ENCODE results near the gene UXS1. TPM values are rescaled to one million over a fixed set of nuclear protein-coding genes. Genes with fewer than 3 reads are reported as not detected.
"Not testable (repeated sequence)": the region's sequence is repeated elsewhere in the genome, so short reads cannot be mapped to it uniquely, and the experiment has no call there.

UXS1 gene
- total RNA-seq (56.6 TPM), polyA plus RNA-seq (ENCODE audit: insufficient read depth, low read depth, low replicate concordance) (74.4 TPM)
- long read RNA-seq, donor 1, transcript UXS1-203 (15 exons, 1,839 nt) = major isoform, 7 of 10 reads
- long read RNA-seq, donor 1, partial matches to known transcripts = 0 of 10 reads
- long read RNA-seq, donor 1, other reads (novel, unspliced or antisense) = 0 of 10 reads
- long read RNA-seq, donor 2, transcript UXS1-201 (15 exons, 2,099 nt) = minor isoform, 5 of 28 reads
- long read RNA-seq, donor 2, transcript UXS1-203 (15 exons, 1,839 nt) = major isoform, 9 of 28 reads
- long read RNA-seq, donor 2, partial matches to known transcripts = 10 of 28 reads
- long read RNA-seq, donor 2, other reads (novel, unspliced or antisense) = 0 of 28 reads
- long read RNA-seq, donor 3, transcript UXS1-203 (15 exons, 1,839 nt) = major isoform, 10 of 20 reads
- long read RNA-seq, donor 3, transcript UXS1-210 (2 exons, 1,547 nt) = minor isoform, 6 of 20 reads
- long read RNA-seq, donor 3, partial matches to known transcripts = 0 of 20 reads
- long read RNA-seq, donor 3, other reads (novel, unspliced or antisense) = 0 of 20 reads
- long read RNA-seq, donor 4, transcript UXS1-203 (15 exons, 1,839 nt) = major isoform, 11 of 32 reads
- long read RNA-seq, donor 4, partial matches to known transcripts = 18 of 32 reads
- long read RNA-seq, donor 4, other reads (novel, unspliced or antisense) = 0 of 32 reads
- long read RNA-seq, donor 5 = 0 reads
- long read RNA-seq, donor 6, transcript UXS1-210 (2 exons, 1,547 nt) = minor isoform, 5 of 24 reads
- long read RNA-seq, donor 6, transcript UXS1-203 (15 exons, 1,839 nt) = major isoform, 16 of 24 reads
- long read RNA-seq, donor 6, partial matches to known transcripts = 0 of 24 reads
- long read RNA-seq, donor 6, other reads (novel, unspliced or antisense) = 0 of 24 reads
- long read RNA-seq, donor 7, transcript UXS1-201 (15 exons, 2,099 nt) = minor isoform, 9 of 52 reads
- long read RNA-seq, donor 7, transcript UXS1-203 (15 exons, 1,839 nt) = major isoform, 34 of 52 reads
- long read RNA-seq, donor 7, partial matches to known transcripts = 4 of 52 reads
- long read RNA-seq, donor 7, other reads (novel, unspliced or antisense) = 5 of 52 reads
- long read RNA-seq, donor 8, partial matches to known transcripts = 0 of 10 reads
- long read RNA-seq, donor 8, other reads (novel, unspliced or antisense) = 0 of 10 reads
- long read RNA-seq, donor 9, transcript UXS1-203 (15 exons, 1,839 nt) = major isoform, 7 of 21 reads
- long read RNA-seq, donor 9, partial matches to known transcripts = 11 of 21 reads
- long read RNA-seq, donor 9, other reads (novel, unspliced or antisense) = 0 of 21 reads
- long read RNA-seq, donor 10, transcript UXS1-203 (15 exons, 1,839 nt) = major isoform, 7 of 42 reads
- long read RNA-seq, donor 10, partial matches to known transcripts = 30 of 42 reads
- long read RNA-seq, donor 10, other reads (novel, unspliced or antisense) = 0 of 42 reads

DNA sequence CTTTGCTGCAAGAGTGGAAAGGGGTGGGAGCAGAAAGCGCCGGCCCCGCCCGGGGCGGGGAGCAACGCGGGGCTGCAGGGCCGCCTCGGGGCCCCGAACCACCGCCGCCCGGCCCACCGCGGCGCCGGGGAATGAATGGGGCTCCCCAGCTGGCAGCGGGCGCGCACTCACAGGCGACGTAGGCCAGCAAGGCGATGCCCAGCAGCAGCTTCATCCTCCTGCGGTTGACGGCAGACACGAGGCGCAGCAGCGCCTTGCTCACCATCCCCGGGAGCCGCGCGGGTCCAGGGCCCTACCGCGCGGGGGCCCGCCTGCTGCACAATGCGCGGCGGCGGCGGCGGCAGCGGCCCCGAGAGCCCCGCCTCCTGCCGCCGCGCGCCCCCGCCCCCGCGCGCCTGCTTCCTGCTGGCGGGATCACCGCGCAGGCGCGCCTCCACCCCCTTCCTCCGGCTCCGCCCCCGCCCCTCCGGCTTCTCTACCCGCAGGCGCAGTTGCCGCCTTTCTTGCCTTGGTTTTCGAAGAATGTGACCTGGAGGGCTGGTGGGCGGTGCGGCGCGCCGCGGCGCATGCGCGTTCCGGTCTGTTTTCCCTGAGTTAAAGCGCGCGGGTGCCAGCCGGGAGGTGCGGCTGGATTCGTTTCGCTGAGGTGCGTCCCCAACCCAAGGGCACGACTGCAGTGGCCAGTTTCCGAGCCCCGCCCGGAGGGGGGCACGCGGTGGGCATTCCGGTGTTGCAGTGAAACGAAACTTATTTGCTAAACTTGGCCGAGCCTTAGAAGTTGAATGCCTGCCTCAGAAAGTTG is at the start of gene UXS1:
TSS of gene UXS1 (minus strand) at position 325 of the 802 bp plus-strand sequence. CDS start at position 265, 60 bp downstream.
- no peak for FAIRE-seq
- peak within 1 kb of the TSS; percentile 83 to 90 (median 87) for H3K4me3 ChIP-seq (ENCODE audit: low read length in 3 of 3)
- peak; percentile 99 for DNase-seq
- H3K9me3 ChIP-seq (ENCODE audit: control insufficient read depth in 2 of 3, insufficient read depth in 1 of 3, low read length in 3 of 3) = no peaks in the 10 kb centered on the region
- H3K27me3 ChIP-seq (ENCODE audit: control insufficient read depth, insufficient read depth, low read length) = no peaks in the 10 kb centered on the region
- intact Hi-C loops (cut with DNase I) = no loop called here
- H3K9ac ChIP-seq (ENCODE audit: low read length in 3 of 3) = peak within 1 kb of the TSS; percentile 58 to 76 (median 76)
- peak within 1 kb of the TSS; percentile 88 to 92 for H3K27ac ChIP-seq (ENCODE audit: low read depth in 2 of 2, low read length in 2 of 2)
- H3K36me3 ChIP-seq (ENCODE audit: control insufficient read depth in 2 of 3, insufficient read depth in 3 of 3, low read length in 3 of 3) = no peaks in the 10 kb centered on the region
- H3K4me1 ChIP-seq (ENCODE audit: control insufficient read depth in 2 of 3, insufficient read depth in 2 of 3, low read depth in 1 of 3, low read length in 3 of 3) = peaks cover 9 to 14% (median 9%) of the 10 kb centered on the region in 3 donors
- no peak for TF ChIP-seq CTCF (IDR thresholded peaks at IDR 0.05; ENCODE audit: borderline replicate concordance, extremely low read depth, insufficient read depth)

DNA sequence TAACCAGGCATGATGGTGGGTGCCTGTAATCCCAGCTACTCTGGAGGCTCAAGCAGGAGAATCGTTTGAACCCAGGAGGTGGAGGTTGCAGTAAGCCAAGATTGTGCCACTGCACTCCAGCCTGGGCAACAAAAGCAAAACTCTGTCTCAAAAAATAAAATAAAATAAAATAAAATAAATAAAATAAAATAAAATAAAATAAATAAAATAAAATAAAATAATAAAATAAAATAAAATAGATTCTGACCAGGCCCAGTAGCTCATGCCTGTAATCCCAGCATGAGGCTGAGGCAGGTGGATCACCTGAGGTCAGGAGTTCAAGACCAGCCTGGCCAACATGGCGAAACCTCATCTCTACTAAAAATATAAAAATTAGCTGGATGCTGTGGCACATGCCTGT is 45.4 kb upstream of the UXS1 start:
- DNase-seq; FAIRE-seq; H3K9ac ChIP-seq (ENCODE audit: low read length in 3 of 3); H3K9me3 ChIP-seq (ENCODE audit: control insufficient read depth in 2 of 3, insufficient read depth in 1 of 3, low read length in 3 of 3); H3K27me3 ChIP-seq (ENCODE audit: control insufficient read depth, insufficient read depth, low read length); H3K4me1 ChIP-seq (ENCODE audit: control insufficient read depth in 2 of 3, insufficient read depth in 2 of 3, low read depth in 1 of 3, low read length in 3 of 3); H3K36me3 ChIP-seq (ENCODE audit: control insufficient read depth in 2 of 3, insufficient read depth in 3 of 3, low read length in 3 of 3); H3K4me3 ChIP-seq (ENCODE audit: low read length in 3 of 3); intact Hi-C loops (cut with DNase I); H3K27ac ChIP-seq (ENCODE audit: low read depth in 2 of 2, low read length in 2 of 2): not testable (repeated sequence)

GRCh38 chr2:106235392-106235791 is 41.3 kb upstream of the UXS1 start:
- FAIRE-seq; H3K27me3 ChIP-seq (ENCODE audit: control insufficient read depth, insufficient read depth, low read length); H3K9ac ChIP-seq (ENCODE audit: low read length in 3 of 3); H3K27ac ChIP-seq (ENCODE audit: low read depth in 2 of 2, low read length in 2 of 2); intact Hi-C loops (cut with DNase I); H3K9me3 ChIP-seq (ENCODE audit: control insufficient read depth in 2 of 3, insufficient read depth in 1 of 3, low read length in 3 of 3); H3K36me3 ChIP-seq (ENCODE audit: control insufficient read depth in 2 of 3, insufficient read depth in 3 of 3, low read length in 3 of 3); H3K4me3 ChIP-seq (ENCODE audit: low read length in 3 of 3); DNase-seq; H3K4me1 ChIP-seq (ENCODE audit: control insufficient read depth in 2 of 3, insufficient read depth in 2 of 3, low read depth in 1 of 3, low read length in 3 of 3): not testable (repeated sequence)
